ENCODE data around the gene CYB5B. TPM values are rescaled to one million over a fixed set of nuclear protein-coding genes. Genes with fewer than 3 reads are reported as not detected.

CYB5B gene
- total RNA-seq, 1 donor from 2014 or later, result 71.8 TPM

DNA sequence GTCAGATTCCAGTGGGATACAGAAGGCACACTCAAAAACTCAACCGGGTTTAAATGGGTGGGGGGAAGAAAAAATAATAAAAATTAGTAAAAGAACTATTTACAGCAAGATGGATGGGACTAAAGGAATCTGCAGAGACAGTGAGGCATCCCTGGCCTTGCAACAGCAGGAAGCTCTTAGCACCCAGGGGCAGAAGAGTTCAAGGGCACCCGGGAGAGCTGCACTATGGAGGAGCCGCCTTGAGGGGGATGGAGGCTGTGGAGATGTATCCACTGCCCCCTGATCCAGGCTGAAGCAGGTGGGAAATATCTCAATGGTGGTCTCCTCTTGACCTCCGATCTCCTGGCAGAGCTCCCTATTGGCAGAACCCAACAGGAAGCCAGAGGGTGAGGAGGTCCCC lies 72.0 kb downstream of the CYB5B start:
- Mint-ChIP-seq H3K27ac (ENCODE audit: unreplicated experiment) (no peak overlapping the region), H3K4me3 (ENCODE audit: unreplicated experiment) (no peak overlapping the region)

DNA sequence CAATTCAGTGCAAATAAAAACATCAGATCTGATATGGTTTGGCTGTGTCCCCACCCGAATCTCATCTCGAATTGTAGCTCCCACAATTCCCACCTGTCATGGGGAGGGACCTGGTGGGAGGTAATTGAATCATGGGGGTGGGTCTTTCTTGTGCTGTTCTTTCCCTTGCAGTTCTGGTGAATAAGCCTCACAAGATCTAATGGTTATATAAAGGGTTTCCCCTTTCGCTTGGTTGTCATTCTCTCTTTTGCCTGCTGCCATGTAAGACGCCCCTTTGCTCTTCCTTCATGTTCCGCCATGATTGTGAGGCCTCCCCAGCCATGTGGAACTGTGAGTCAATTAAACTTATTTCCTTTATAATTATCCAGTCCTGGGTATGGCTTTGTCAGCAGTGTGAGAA lies 72.5 kb downstream of the CYB5B start:
- Mint-ChIP-seq H3K4me1 (ENCODE audit: low read depth) (no peaks in the 10 kb centered on the region), H3K4me3 (ENCODE audit: unreplicated experiment) (no peak overlapping the region), H3K27ac (ENCODE audit: unreplicated experiment) (no peak overlapping the region), H3K36me3 (ENCODE audit: low read depth) (no peaks in the 10 kb centered on the region), H3K27me3 (ENCODE audit: low read depth) (no peaks in the 10 kb centered on the region), H3K9me3 (ENCODE audit: low read depth) (no peaks in the 10 kb centered on the region)
- TF ChIP-seq, protein P1, sequence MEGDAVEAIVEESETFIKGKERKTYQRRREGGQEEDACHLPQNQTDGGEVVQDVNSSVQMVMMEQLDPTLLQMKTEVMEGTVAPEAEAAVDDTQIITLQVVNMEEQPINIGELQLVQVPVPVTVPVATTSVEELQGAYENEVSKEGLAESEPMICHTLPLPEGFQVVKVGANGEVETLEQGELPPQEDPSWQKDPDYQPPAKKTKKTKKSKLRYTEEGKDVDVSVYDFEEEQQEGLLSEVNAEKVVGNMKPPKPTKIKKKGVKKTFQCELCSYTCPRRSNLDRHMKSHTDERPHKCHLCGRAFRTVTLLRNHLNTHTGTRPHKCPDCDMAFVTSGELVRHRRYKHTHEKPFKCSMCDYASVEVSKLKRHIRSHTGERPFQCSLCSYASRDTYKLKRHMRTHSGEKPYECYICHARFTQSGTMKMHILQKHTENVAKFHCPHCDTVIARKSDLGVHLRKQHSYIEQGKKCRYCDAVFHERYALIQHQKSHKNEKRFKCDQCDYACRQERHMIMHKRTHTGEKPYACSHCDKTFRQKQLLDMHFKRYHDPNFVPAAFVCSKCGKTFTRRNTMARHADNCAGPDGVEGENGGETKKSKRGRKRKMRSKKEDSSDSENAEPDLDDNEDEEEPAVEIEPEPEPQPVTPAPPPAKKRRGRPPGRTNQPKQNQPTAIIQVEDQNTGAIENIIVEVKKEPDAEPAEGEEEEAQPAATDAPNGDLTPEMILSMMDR (IDR thresholded peaks at IDR 0.05), result no peak
- DNase-seq (ENCODE audit: low spot score), result no peak

More for the DNA sequence above, 72.0 kb downstream of the CYB5B start:
- H3K36me3 Mint-ChIP-seq (ENCODE audit: low read depth), result no peaks in the 10 kb centered on the region
- H3K27me3 Mint-ChIP-seq (ENCODE audit: low read depth), result no peaks in the 10 kb centered on the region
- TF ChIP-seq, protein P1 (IDR thresholded peaks at IDR 0.05), result no peak
- no peaks in the 10 kb centered on the region for H3K4me1 Mint-ChIP-seq (ENCODE audit: low read depth)
- H3K9me3 Mint-ChIP-seq (ENCODE audit: low read depth), result no peaks in the 10 kb centered on the region
- DNase-seq (ENCODE audit: low spot score), result no peak

DNA sequence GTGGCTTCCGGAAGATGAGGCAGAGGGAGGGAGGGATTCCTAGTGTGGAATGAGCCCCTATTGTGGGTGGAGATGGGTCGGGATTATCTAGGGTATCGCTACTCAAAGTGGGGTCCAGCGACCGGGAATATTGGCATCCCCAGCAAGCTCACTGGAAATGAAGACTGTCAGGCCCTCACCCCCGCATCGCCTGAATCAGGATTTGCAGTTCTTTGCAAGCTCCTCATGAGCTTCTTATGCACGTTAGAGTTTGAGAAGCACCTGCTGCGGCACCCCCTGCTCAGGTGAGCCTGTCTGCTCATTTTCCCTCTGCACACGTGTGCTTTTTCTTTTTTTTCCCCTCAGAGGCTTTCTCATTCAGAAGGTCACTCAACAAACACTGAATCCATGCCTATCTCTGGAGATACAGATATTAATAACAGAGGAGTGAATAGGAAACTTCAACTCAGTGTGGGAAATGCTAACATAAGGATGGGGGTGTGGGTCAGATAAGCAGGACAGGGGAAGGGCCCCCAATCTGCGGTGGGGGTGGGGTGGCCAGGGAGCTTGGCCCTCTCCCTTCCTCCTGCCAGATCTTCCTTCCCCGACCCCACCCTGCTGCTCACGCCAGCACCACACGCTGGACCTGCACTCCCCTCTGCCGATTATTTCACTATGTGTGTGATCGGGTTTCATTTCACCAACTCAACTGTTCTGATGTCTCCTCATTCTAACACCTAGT lies 73.6 kb downstream of the CYB5B start:
- Mint-ChIP-seq H3K27ac (ENCODE audit: unreplicated experiment) (no peak overlapping the region), H3K4me3 (ENCODE audit: unreplicated experiment) (no peak overlapping the region), H3K27me3 (ENCODE audit: low read depth) (no peaks in the 10 kb centered on the region), H3K4me1 (ENCODE audit: low read depth) (no peaks in the 10 kb centered on the region), H3K9me3 (ENCODE audit: low read depth) (no peaks in the 10 kb centered on the region), H3K36me3 (ENCODE audit: low read depth) (no peaks in the 10 kb centered on the region)
- no peak for DNase-seq (ENCODE audit: low spot score)
- TF ChIP-seq, protein P1 (IDR thresholded peaks at IDR 0.05), result no peak

DNA sequence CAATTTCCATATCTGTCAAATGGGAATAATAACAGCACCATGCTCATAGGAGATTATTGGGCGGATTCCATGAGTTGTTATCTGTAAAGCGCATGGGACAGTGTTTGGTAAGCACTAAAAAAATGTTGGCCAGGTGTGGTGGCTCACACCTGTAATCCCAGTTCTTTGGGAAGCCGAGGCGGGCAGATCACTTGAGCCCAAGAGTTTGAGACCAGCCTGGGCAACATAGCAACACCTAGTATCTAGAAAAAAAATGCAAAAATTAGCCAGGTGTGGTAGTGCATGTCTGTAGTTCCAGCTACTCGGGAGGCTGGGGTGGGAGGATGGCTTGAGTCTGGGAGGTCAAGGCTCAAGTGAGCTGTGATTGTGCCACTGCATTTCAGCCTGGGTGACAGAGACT lies 74.5 kb downstream of the CYB5B start:
- Mint-ChIP-seq H3K4me3 (ENCODE audit: unreplicated experiment) (no peak overlapping the region), H3K27me3 (ENCODE audit: low read depth) (no peaks in the 10 kb centered on the region), H3K27ac (ENCODE audit: unreplicated experiment) (no peak overlapping the region), H3K4me1 (ENCODE audit: low read depth) (no peaks in the 10 kb centered on the region), H3K36me3 (ENCODE audit: low read depth) (no peaks in the 10 kb centered on the region), H3K9me3 (ENCODE audit: low read depth) (no peaks in the 10 kb centered on the region)
- DNase-seq (ENCODE audit: low spot score), result no peak
- TF ChIP-seq, protein P1 (IDR thresholded peaks at IDR 0.05), result no peak

DNA sequence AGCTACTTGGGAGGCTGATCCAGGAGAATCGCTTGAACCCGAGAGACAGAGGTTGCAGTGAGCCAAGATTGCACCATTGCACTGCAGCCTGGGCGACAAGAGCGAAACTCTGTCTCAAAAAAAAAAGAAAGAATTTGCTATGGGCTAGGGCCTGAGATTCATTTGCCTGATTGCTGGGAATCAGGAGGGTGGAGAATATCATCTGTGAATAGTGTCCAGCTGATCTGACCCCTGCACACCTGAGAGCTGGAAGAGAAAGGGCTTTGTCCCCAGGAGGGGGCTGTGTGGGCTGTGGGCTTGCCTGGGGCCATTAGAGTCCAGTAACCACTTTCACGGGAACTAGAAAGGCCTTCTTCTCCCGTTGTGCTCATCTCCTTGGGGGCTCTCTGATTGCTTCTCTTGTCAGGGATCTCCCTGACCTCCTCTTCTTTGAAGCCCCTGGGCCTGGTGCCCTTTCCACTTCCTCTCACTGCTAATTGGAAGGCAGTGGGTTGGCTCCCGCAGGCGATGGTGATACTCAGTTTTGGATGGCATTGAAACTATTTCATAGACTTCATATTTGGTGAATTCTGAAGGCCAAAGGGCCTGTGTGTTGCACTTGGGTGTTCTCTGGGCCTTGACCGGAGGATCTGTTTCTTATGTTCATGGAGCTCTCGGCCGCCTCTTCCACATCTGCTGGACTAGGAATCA lies 75.3 kb downstream of the CYB5B start:
- no peak overlapping the region for H3K27ac Mint-ChIP-seq (ENCODE audit: unreplicated experiment)
- TF ChIP-seq, protein P1 (IDR thresholded peaks at IDR 0.05), result no peak
- no peaks in the 10 kb centered on the region for H3K9me3 Mint-ChIP-seq (ENCODE audit: low read depth)
- no peaks in the 10 kb centered on the region for H3K27me3 Mint-ChIP-seq (ENCODE audit: low read depth)
- no peak overlapping the region for H3K4me3 Mint-ChIP-seq (ENCODE audit: unreplicated experiment)
- H3K4me1 Mint-ChIP-seq (ENCODE audit: low read depth), result no peaks in the 10 kb centered on the region
- no peaks in the 10 kb centered on the region for H3K36me3 Mint-ChIP-seq (ENCODE audit: low read depth)
- DNase-seq (ENCODE audit: low spot score), result no peak
